GM21367 (cell line): ENCODE data around the gene TIMM22.
"Not testable (repeated sequence)": the region's sequence is repeated elsewhere in the genome, so short reads cannot be mapped to it uniquely, and the experiment has no call there.

ENCODE experiments used
- ATAC-seq: cut with Tn5 transposase; IDR thresholded peaks from one replicate; pipeline ENCODE4 v1.9.1; 2021; ENCODE audit not compliant: unreplicated experiment

The TIMM22 gene

DNA sequence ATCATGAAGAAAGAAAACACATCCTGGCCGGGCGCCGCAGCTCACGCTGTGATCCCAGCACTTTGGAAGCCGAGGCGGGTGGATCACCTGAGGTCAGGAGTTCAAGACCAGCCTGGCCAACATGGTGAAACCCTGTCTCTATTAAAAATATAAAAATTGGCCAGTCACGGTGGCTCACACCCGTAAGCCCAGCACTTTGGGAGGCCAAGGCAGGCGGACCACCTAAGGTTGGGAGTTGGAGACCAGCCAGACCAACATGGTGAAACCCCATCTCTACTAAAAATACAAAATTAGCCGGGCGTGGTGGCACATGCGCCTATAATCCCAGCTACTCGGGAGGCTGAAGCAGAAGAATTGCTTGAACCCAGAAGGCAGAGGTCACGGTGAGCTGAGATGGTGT, 25.1 kb upstream of the TIMM22 start:
- ATAC-seq = not testable (repeated sequence)

- no peak for ATAC-seq
Observed at GRCh38 chr17:973053-973452, 23.9 kb upstream of the TIMM22 start.

- ATAC-seq = not testable (repeated sequence)
Observed at GRCh38 chr17:974778-975177, 22.2 kb upstream of the TIMM22 start.

DNA sequence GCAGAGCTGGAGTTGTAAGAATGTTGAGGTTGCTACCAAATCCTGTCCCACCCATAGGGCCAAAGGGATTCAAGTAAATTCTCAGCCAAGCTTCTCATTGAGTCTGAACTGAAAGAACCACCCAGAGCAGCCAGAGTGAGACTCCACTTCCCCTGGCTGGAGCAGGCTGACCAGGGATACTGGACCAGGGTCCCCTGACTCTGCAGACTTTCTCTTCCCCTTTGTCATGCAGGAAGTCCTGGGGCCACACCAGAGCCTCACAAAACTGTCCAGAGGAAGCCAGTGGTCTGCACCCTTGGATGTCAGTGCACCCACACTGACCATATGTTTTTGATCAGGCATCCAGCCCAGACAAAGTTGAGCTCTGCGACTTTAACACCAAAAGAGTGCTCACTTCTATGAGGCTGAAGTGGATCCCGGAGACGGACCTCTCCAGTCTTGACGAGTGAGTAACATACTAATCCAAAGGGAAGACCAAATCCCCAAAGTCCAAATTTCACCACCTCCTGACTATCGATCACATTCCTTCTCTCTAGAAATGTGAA, 21.5 kb upstream of the TIMM22 start:
- no peak for ATAC-seq

- no peak for ATAC-seq
Observed at GRCh38 chr17:976312-976711, 20.6 kb upstream of the TIMM22 start.

GRCh38 chr17:977166-977565, 19.8 kb upstream of the TIMM22 start:
- no peak for ATAC-seq

- no peak for ATAC-seq
Observed at GRCh38 chr17:978103-979093, 18.5 kb upstream of the TIMM22 start.

GRCh38 chr17:979212-979538, 17.8 kb upstream of the TIMM22 start:
- no peak for ATAC-seq

- ATAC-seq = peak; percentile 46
Observed at GRCh38 chr17:979539-980405, 17.2 kb upstream of the TIMM22 start, which contains the start of gene NXN. Gene NXN, minus strand, starts transcription at chr17:979776.

DNA sequence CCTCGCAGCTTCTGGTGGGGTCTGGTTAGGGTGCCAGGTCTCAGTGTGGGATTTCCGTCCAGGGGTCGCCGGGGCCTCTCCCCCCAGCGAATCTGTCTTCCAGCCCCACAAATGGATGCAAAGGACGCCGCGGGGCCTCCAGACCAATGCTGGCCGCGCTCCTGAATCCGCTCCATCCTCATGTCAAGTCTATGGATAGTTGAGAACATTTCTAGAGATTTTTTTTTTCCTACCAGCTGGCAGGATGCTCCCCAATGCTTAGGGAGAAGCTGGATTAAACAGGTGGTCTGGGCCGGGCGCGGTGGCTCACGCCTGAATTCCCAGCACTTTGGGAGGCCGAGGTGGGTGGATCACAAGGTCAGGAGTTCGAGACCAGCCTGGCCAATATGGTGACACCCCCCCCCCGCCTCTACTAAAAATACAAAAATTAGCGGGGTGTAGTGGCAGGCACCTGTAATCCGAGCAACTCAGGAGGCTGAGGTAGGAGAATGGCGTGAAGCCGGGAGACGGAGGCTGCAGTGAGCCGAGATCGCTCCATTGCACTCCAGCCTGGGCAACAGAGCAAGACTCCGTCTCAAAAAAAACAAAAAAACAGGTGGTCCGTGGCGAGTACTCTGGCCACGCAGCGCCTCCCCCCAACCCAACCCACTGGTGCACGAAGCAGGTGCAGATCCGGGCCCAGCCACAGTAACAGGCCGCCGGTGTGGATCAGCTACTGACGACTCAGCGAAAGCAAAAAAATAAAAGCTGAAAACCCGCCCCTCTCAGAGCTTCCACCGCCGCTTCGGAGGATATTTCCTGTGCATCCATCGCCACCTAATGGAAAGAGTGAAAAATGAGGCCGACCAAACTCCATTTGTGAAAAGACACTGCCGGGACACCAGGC, 16.3 kb upstream of the TIMM22 start:
- no peak for ATAC-seq

DNA sequence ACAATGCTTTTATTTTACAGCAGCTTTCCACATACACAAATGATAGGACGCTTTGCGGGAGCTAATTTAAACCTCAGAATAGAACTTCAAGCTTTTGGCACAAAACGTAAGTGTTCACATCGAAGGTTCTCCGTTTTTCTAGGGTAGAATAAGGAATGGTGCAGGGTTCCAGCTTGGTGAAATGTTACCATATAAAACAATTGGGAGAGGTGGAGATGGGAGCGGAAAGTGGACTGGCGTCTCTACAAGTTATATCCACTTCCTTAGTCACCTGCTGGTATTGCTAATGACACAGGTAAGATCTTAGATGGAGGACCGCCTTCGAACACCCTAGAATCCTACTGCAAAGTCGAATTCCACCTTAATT, 15.7 kb upstream of the TIMM22 start:
- ATAC-seq = no peak

DNA sequence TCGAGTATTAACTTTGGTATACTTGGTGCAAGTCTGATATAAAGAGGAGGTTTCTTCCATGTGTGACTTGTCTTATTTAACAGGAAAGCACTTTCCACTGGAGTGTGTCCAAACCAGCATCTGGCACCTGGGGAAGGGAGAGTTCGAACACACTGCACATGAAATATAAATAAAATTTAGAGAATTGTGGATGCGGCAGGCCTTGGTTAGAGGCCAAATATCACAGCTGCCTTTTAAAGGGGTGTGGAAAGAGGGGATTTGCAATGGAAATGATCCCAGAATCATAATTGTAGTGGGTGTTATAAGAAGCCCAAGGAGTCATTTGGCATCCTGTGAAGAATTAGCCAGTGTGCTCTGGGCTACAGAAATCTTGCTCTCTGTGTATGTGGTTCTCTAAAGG, 13.0 kb upstream of the TIMM22 start:
- ATAC-seq = no peak

- ATAC-seq = no peak
Observed at GRCh38 chr17:986322-986929, 10.5 kb upstream of the TIMM22 start.

- no peak for ATAC-seq
Observed at GRCh38 chr17:987931-988330, 9.0 kb upstream of the TIMM22 start.

- ATAC-seq = no peak
Observed at GRCh38 chr17:988561-988960, 8.4 kb upstream of the TIMM22 start.

GRCh38 chr17:992933-993332, 4.0 kb upstream of the TIMM22 start:
- no peak for ATAC-seq

GRCh38 chr17:995324-995723, 1.6 kb upstream of the TIMM22 start:
- not testable (repeated sequence) for ATAC-seq

DNA sequence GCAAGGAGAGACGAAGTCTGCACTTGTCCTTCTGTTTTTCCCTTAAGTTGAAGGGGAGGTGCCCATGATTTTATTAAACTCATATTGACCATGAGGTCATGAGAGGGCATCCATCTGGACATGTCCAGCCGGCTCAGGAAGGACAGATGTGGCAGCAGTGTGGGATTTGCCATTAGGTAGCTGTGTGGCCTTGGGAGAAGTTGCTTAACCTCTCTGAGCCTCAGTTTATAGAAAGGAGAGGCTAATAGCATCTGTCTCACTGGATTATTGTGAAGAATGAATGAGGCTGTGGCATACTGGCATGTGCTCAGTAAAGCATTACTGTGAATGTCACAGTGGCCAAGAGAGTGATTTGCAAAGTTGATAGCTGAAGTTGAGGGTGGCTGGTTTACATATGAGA, 1.2 kb downstream of the TIMM22 start:
- ATAC-seq = no peak

GRCh38 chr17:1000597-1001461, 3.9 kb downstream of the TIMM22 start:
- ATAC-seq = no peak
